GM21619 (cell line): ENCODE measurements around the gene CCDC201.
"Not testable (repeated sequence)": the region's sequence is repeated elsewhere in the genome, so short reads cannot be mapped to it uniquely, and the experiment has no call there.

Source experiments
- ATAC-seq: cut with Tn5 transposase; IDR thresholded peaks from one replicate; pipeline ENCODE4 v1.9.1; 2021; ENCODE audit not compliant: unreplicated experiment

CCDC201 gene

GRCh38 chr7:45827731-45828130 is 45.2 kb downstream of the CCDC201 start:
- not testable (repeated sequence) for ATAC-seq

GRCh38 chr7:45826550-45826949 is 46.3 kb downstream of the CCDC201 start:
- not testable (repeated sequence) for ATAC-seq

- ATAC-seq: not testable (repeated sequence)
Measured at GRCh38 chr7:45818763-45819162, 54.1 kb downstream of the CCDC201 start.

GRCh38 chr7:45817913-45818312 is 55.0 kb downstream of the CCDC201 start:
- not testable (repeated sequence) for ATAC-seq

- ATAC-seq: not testable (repeated sequence)
Measured at GRCh38 chr7:45817016-45817415, 55.9 kb downstream of the CCDC201 start.

GRCh38 chr7:45814216-45815118 is 58.4 kb downstream of the CCDC201 start:
- ATAC-seq: not testable (repeated sequence)

- not testable (repeated sequence) for ATAC-seq
Measured at GRCh38 chr7:45813771-45814170, 59.1 kb downstream of the CCDC201 start.

- no peak for ATAC-seq
Measured at GRCh38 chr7:45812946-45813345, 59.9 kb downstream of the CCDC201 start.

GRCh38 chr7:45811652-45812234 is 61.1 kb downstream of the CCDC201 start:
- ATAC-seq: not testable (repeated sequence)

- ATAC-seq: not testable (repeated sequence)
Measured at GRCh38 chr7:45810451-45811005, 62.4 kb downstream of the CCDC201 start.
